WERI-Rb-1 (cell line): Measurements from ENCODE around the gene MED25.

Experiments
- DNase-seq: peaks from one replicate; pipeline ENCODE4 v3.0.0-alpha.2; 2020
- H3K27ac ChIP-seq: fragments of 250-450 bp; sonication (Bioruptor Pico); 2 replicates; pipeline ENCODE4 v1.5.1; 2020; ENCODE audit warnings: mild to moderate bottlenecking, moderate library complexity
- H3K27me3 ChIP-seq: fragments of 250-450 bp; sonication (Bioruptor Pico); 2 replicates; pipeline ENCODE4 v1.5.1; 2021; ENCODE audit warnings: mild to moderate bottlenecking, low read depth, moderate library complexity; ENCODE audit not compliant: insufficient read depth, severe bottlenecking
- H3K36me3 ChIP-seq: fragments of 250-450 bp; sonication (Bioruptor Pico); 2 replicates; pipeline ENCODE4 v1.5.1; 2020; ENCODE audit warnings: mild to moderate bottlenecking, moderate library complexity
- H3K4me3 ChIP-seq: 2 replicates; pipeline ENCODE4 v1.5.1; 2011; ENCODE audit warnings: low read depth, mild to moderate bottlenecking, control low read depth, low read length
- H3K9me3 ChIP-seq: fragments of 250-450 bp; sonication (Bioruptor Pico); 2 replicates; pipeline ENCODE4 v1.5.1; 2021; ENCODE audit warnings: mild to moderate bottlenecking, moderate library complexity; ENCODE audit not compliant: severe bottlenecking
- CTCF ChIP-seq: IDR thresholded peaks from 2 replicates; pipeline ENCODE4 v1.5.1; 2011; ENCODE audit warnings: low read depth, mild to moderate bottlenecking, control low read depth, inconsistent platforms, low read length

The MED25 gene

GRCh38 chr19:49843265-49843664 is 25.2 kb downstream of the MED25 start:
- no peaks in the 10 kb centered on the region for H3K9me3 ChIP-seq
- peaks cover 29% of the 10 kb centered on the region for H3K36me3 ChIP-seq
- H3K27ac ChIP-seq, result no peak overlapping the region
- H3K4me3 ChIP-seq, result no peak overlapping the region
- TF ChIP-seq CTCF, result no peak
- no peak for DNase-seq
- H3K27me3 ChIP-seq, result no peaks in the 10 kb centered on the region

- no peak overlapping the region for H3K4me3 ChIP-seq
- H3K27me3 ChIP-seq, result no peaks in the 10 kb centered on the region
- no peak for DNase-seq
- no peak for TF ChIP-seq CTCF
- peaks cover 17% of the 10 kb centered on the region for H3K36me3 ChIP-seq
- no peaks in the 10 kb centered on the region for H3K9me3 ChIP-seq
- no peak overlapping the region for H3K27ac ChIP-seq
These were observed 26.3 kb downstream of the MED25 start for GRCh38 chr19:49844138-49845095.

GRCh38 chr19:49845414-49845813 is 27.3 kb downstream of the MED25 start:
- peaks cover 7% of the 10 kb centered on the region for H3K36me3 ChIP-seq
- TF ChIP-seq CTCF, result no peak
- no peak overlapping the region for H3K4me3 ChIP-seq
- H3K27me3 ChIP-seq, result no peaks in the 10 kb centered on the region
- no peak for DNase-seq
- no peaks in the 10 kb centered on the region for H3K9me3 ChIP-seq
- H3K27ac ChIP-seq, result no peak overlapping the region

- Histone ChIP-seq H3K36me3 (no peaks in the 10 kb centered on the region; the same call in 1 of the 2 replicates), H3K9me3 (no peaks in the 10 kb centered on the region), H3K27me3 (no peaks in the 10 kb centered on the region), H3K27ac (no peak overlapping the region), H3K4me3 (no peak overlapping the region)
- TF ChIP-seq CTCF, result no peak
- DNase-seq, result no peak
These were observed 28.3 kb downstream of the MED25 start for GRCh38 chr19:49846408-49846807.

- Histone ChIP-seq H3K9me3 (no peaks in the 10 kb centered on the region), H3K4me3 (no peak overlapping the region), H3K27me3 (no peaks in the 10 kb centered on the region), H3K27ac (no peak overlapping the region), H3K36me3 (peaks cover 11% of the 10 kb centered on the region)
- no peak for DNase-seq
- no peak for TF ChIP-seq CTCF
These were observed 29.9 kb downstream of the MED25 start for GRCh38 chr19:49847731-49848696.
